Measurements from ENCODE around the gene MSL1. TPM values are rescaled to one million over a fixed set of nuclear protein-coding genes. Genes with fewer than 3 reads are reported as not detected.

MSL1 gene
- total and polyA plus RNA-seq, 2 of the 4 experiments (the other 2 are of a cell fraction), result 28.3 to 48.4 TPM

DNA sequence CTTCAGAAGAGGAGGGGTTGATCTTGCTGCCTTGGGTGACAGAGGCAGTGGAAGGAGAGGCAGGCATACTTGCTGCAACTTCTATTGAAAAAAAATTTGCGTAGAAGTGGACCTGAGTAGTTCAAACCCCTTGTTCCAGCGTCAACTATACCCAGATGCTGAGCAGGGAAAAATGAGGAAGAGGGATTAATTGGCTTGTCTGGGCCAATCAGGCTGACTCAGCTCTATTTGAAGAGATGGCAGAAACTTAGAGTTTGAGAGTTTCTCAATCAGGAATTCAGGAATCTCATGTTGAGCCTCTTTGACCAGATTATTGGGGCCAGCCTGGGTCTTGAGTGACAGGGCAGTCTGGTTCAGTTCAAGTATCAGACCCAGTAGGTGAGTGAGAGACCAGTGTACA is 36.2 kb downstream of the MSL1 start:
- Histone ChIP-seq H3K56ac (ENCODE audit: extremely low read depth, insufficient read depth, low read length) (no peak overlapping the region), H3K9me1 (ENCODE audit: insufficient read depth, low read length) (peaks cover 11% of the 10 kb centered on the region), H2AK5ac (ENCODE audit: low read depth, low read length) (no peak overlapping the region), H2BK15ac (ENCODE audit: low read depth, low read length) (no peak overlapping the region), H3K36me3 (ENCODE audit: control insufficient read depth, insufficient read depth, low read length) (peaks cover 34% of the 10 kb centered on the region), H3K4me1 (ENCODE audit: control insufficient read depth, insufficient read depth, low read length) (no peaks in the 10 kb centered on the region; the same call in 1 of the 2 replicates), H4K91ac (ENCODE audit: insufficient read depth, low read depth, low read length) (no peak overlapping the region), H3K4me2 (ENCODE audit: low read depth, low read length) (no peak overlapping the region), H2BK20ac (ENCODE audit: low read depth, low read length) (no peak overlapping the region), H3K18ac (ENCODE audit: low read depth, low read length) (no peak overlapping the region), H4K5ac (ENCODE audit: low read depth, low read length) (no peak overlapping the region), H3K14ac (replicated peaks; ENCODE audit: low read depth, low read length) (no peak overlapping the region), H2AFZ (replicated peaks; ENCODE audit: low read length, poor library complexity) (no peak overlapping the region), H2BK5ac (ENCODE audit: low read depth, low read length, poor library complexity, severe bottlenecking) (no peak overlapping the region), H3K27ac (ENCODE audit: insufficient read depth, low read length) (no peak overlapping the region), H4K8ac (ENCODE audit: low read depth in 2 of 2, low read length in 2 of 2) (no peak overlapping the region), H3K9ac (ENCODE audit: low read depth, low read length) (no peak overlapping the region), H2AK9ac (replicated peaks; ENCODE audit: low read depth, low read length, poor library complexity) (no peak overlapping the region), H3K23ac (ENCODE audit: low read depth, low read length) (no peak overlapping the region), H3K9me3 (ENCODE audit: control insufficient read depth, insufficient read depth, low read length) (no peaks in the 10 kb centered on the region), H4K20me1 (ENCODE audit: insufficient read depth, low read length) (peaks cover 21% of the 10 kb centered on the region), H3K4me3 (ENCODE audit: insufficient read depth, low read depth, low read length) (no peak overlapping the region), H2BK120ac (ENCODE audit: low read depth, low read length) (no peak overlapping the region), H3K4ac (ENCODE audit: low read depth, low read length) (no peak overlapping the region), H3K27me3 (ENCODE audit: control insufficient read depth, insufficient read depth, low read length) (no peaks in the 10 kb centered on the region), H3K79me1 (ENCODE audit: low read depth in 1 of 2, low read length in 2 of 2) (peaks cover 41 to 72% of the 10 kb centered on the region in 2 experiments)
- intact Hi-C loops (cut with micrococcal nuclease) (no loop called here), dilution Hi-C loops (cut with HindIII; ENCODE audit: low sequenced_read_pairs, unreplicated experiment) (no loop called here), in situ Hi-C loops (cut with MboI; ENCODE audit: low sequenced_read_pairs) (no loop called here)
- CTCF ChIA-PET, result no interaction called here
- peak; percentile 86 for TF ChIP-seq MAFK (IDR thresholded peaks at IDR 0.05; ENCODE audit: low read depth, low read length)
- TF ChIP-seq BHLHE40 (IDR thresholded peaks at IDR 0.05; ENCODE audit: low read depth, low read length), result no peak
- no peak for TF ChIP-seq NFE2L2 (IDR thresholded peaks at IDR 0.05; ENCODE audit: low read depth, low read length)
- no CpG with 5 or more reads among the region's 2 CpGs for WGBS, 2 experiments (ENCODE audit: extremely low coverage in 2 of 2, insufficient read length in 1 of 2)
- POLR2A ChIA-PET (ENCODE audit: unreplicated experiment), result no interaction called here
- BruUV-seq (replicated peaks), result no TSS peak
- DNase-seq, result no peak
- no peak for ATAC-seq (ENCODE audit: low read depth)
